ENCODE data around the gene INPP4A.

GRCh38 chr2:98478088-98478551, 33.5 kb downstream of the INPP4A start:
- TF ChIP-seq EZH2 (IDR thresholded peaks at IDR 0.05; ENCODE audit: borderline replicate concordance) (no peak), EZH2phosphoT487 (IDR thresholded peaks at IDR 0.05; ENCODE audit: low read depth, severe bottlenecking, unreplicated experiment) (no peak)
- TF ChIP-seq, protein P1, sequence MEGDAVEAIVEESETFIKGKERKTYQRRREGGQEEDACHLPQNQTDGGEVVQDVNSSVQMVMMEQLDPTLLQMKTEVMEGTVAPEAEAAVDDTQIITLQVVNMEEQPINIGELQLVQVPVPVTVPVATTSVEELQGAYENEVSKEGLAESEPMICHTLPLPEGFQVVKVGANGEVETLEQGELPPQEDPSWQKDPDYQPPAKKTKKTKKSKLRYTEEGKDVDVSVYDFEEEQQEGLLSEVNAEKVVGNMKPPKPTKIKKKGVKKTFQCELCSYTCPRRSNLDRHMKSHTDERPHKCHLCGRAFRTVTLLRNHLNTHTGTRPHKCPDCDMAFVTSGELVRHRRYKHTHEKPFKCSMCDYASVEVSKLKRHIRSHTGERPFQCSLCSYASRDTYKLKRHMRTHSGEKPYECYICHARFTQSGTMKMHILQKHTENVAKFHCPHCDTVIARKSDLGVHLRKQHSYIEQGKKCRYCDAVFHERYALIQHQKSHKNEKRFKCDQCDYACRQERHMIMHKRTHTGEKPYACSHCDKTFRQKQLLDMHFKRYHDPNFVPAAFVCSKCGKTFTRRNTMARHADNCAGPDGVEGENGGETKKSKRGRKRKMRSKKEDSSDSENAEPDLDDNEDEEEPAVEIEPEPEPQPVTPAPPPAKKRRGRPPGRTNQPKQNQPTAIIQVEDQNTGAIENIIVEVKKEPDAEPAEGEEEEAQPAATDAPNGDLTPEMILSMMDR (IDR thresholded peaks at IDR 0.05; ENCODE audit: poor library complexity): no peak

Measured in hepatocyte (in vitro differentiated cells).